Activated T-helper 17 cell treated with anti-CD3 and anti-CD28 coated beads, Interleukin-2, amount 50 U/mL, for 72 hours (primary cell): ENCODE results near the gene SYNPO2L. TPM values are rescaled to one million over a fixed set of nuclear protein-coding genes. Genes with fewer than 3 reads are reported as not detected.
"Not testable (repeated sequence)": the region's sequence is repeated elsewhere in the genome, so short reads cannot be mapped to it uniquely, and the experiment has no call there.

Experiments
- ATAC-seq: fragments of 150-1000 bp; cut with Tn5 transposase; replicated peaks from 2 replicates; pipeline ENCODE4 v1.10.0; 2021; ENCODE audit warnings: mild to moderate bottlenecking, moderate library complexity
- H3K27ac Mint-ChIP-seq: one replicate; pipeline ENCODE4 v1.8.0; 2022; ENCODE audit warnings: mixed read lengths
- H3K27me3 Mint-ChIP-seq: one replicate; pipeline ENCODE4 v1.8.0; 2022; ENCODE audit warnings: mixed read lengths
- H3K36me3 Mint-ChIP-seq: one replicate; pipeline ENCODE4 v1.8.0; 2022; ENCODE audit warnings: low read depth, mild to moderate bottlenecking, mixed read lengths
- H3K4me1 Mint-ChIP-seq: one replicate; pipeline ENCODE4 v1.8.0; 2022; ENCODE audit warnings: mixed read lengths
- H3K4me3 Mint-ChIP-seq: one replicate; pipeline ENCODE4 v1.8.0; 2022; ENCODE audit warnings: mild to moderate bottlenecking, mixed read lengths
- H3K9me3 Mint-ChIP-seq: one replicate; pipeline ENCODE4 v1.8.0; 2022; ENCODE audit warnings: mixed read lengths
- total RNA-seq, 2 donors: library from RNA; stranded (reverse); gene quantifications; one replicate each; pipeline ENCODE4 v1.2.3, GENCODE V29; 2022

The SYNPO2L gene
- total RNA-seq = not detected

DNA sequence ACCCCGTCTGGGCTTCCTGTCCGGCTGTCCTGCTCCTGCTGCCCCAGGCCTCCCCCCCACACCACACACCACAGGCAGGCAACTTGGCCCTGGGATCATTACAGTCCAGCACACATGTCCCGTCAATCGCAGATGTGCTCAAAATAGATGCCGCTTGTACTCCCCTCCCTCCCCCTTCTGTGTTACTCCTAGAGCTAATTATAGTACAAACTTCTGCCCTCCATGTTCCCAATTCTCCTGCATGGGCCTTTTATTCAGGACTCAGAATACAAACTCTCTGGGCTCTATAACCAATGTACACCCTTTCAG is at the start of gene SYNPO2L:
Gene SYNPO2L (minus strand): TSS at position 40 of the 309 bp plus-strand sequence. CDS start 107 bp downstream, outside the sequence.
- Mint-ChIP-seq H3K27ac (no peak within 1 kb of the TSS), H3K9me3 (no peaks in the 10 kb centered on the region), H3K4me1 (no peaks in the 10 kb centered on the region), H3K27me3 (no peaks in the 10 kb centered on the region), H3K4me3 (no peak within 1 kb of the TSS), H3K36me3 (no peaks in the 10 kb centered on the region)
- no peak for ATAC-seq

GRCh38 chr10:73703924-73704323 is 48.1 kb upstream of the SYNPO2L start:
- ATAC-seq, H3K4me1 Mint-ChIP-seq, H3K4me3 Mint-ChIP-seq, H3K27ac Mint-ChIP-seq, H3K9me3 Mint-ChIP-seq, H3K27me3 Mint-ChIP-seq: not testable (repeated sequence)
- peaks cover 49% of the 10 kb centered on the region for H3K36me3 Mint-ChIP-seq

- not testable (repeated sequence) for H3K27ac Mint-ChIP-seq, H3K4me1 Mint-ChIP-seq, H3K9me3 Mint-ChIP-seq, H3K4me3 Mint-ChIP-seq, H3K27me3 Mint-ChIP-seq, ATAC-seq
- peaks cover 37% of the 10 kb centered on the region for H3K36me3 Mint-ChIP-seq
Measured at GRCh38 chr10:73698819-73699218, 43.0 kb upstream of the SYNPO2L start.

DNA sequence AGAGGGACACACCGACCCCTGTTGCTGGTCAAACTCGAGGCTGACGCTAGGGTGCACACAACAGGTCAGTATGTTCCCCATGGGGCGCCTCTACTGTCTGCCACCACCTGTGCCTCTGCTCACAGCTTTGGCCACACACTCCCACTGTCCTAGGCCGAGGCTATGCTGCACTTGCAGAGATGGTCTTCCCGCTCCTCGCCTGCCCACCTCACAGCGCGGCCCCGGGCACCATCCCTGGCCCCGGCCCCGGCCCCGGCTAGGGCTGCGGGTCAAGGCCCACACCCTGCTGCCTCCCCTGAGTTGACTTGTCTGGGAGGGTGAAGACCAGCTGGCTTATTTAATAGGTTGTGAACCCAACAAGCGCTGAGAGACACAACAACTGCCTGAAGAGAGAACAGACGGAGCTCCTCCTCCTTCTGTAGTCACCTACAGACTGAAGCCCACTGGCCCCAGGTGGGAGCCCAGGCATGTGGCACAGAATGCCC is 41.9 kb upstream of the SYNPO2L start, which contains the start of gene AGAP5:
Gene AGAP5 (minus strand): TSS at position 435 of the 485 bp plus-strand sequence. CDS start 354 bp downstream, at position 81.
- not testable (repeated sequence) for H3K27ac Mint-ChIP-seq, H3K9me3 Mint-ChIP-seq, H3K4me1 Mint-ChIP-seq, H3K27me3 Mint-ChIP-seq, ATAC-seq, H3K4me3 Mint-ChIP-seq
- H3K36me3 Mint-ChIP-seq = peaks cover 37% of the 10 kb centered on the region

DNA sequence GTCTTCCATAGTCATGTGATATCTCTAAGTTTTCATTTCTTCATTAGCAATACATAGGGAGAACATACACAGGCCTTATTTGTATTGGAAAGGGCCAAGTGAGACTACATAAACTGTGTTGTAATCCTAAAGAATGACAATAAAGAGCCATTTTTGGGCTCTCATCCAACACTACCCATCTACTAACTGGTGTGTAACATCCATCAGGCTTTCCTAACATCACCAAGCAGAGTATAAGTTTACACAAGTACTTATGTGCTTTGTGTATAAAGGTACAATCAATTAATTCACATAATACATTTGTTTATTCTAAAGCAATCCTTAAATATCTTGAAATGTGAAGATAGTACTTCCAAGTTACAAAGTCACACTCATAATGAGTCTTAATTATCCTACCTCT is 39.5 kb upstream of the SYNPO2L start:
- H3K27ac Mint-ChIP-seq, H3K4me1 Mint-ChIP-seq, ATAC-seq, H3K9me3 Mint-ChIP-seq, H3K4me3 Mint-ChIP-seq, H3K27me3 Mint-ChIP-seq: not testable (repeated sequence)
- H3K36me3 Mint-ChIP-seq = peaks cover 28% of the 10 kb centered on the region

DNA sequence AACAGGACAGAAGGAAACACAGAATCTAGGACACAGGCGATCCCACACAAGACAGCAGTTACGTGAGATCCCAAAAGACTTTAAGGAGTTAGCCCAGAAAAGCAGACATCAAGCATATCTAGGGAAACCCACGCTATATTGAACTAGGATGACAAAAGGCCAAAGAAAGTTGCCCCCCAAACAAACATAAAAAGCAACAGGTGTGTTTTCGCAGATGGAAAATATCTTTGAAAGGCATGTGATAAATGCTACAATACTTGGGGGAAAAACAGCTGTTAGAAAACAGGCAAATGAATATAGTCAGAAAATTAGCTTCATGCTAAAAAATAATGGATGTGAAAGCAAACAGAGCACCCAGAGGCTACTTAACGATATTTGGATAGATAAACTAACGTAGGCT is 34.9 kb upstream of the SYNPO2L start:
- not testable (repeated sequence) for H3K27me3 Mint-ChIP-seq, H3K27ac Mint-ChIP-seq, ATAC-seq, H3K9me3 Mint-ChIP-seq, H3K4me3 Mint-ChIP-seq, H3K4me1 Mint-ChIP-seq
- peaks cover 34% of the 10 kb centered on the region for H3K36me3 Mint-ChIP-seq

DNA sequence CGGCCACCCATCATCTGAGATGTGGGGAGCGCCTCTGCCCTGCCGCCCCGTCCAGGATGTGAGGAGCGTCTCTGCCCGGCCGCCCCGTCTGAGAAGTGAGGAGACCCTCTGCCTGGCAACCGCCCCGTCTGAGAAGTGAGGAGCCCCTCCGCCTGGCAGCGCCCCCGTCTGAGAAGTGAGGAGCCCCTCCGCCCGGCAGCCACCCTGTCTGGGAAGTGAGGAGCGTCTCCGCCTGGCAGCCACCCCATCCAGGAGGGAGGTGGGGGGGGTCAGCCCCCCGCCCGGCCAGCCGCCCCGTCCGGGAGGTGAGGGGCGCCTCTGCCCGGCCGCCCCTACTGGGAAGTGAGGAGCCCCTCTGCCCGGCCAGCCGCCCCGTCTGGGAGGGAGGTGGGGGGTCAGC is 33.8 kb upstream of the SYNPO2L start:
- ATAC-seq, H3K9me3 Mint-ChIP-seq, H3K27me3 Mint-ChIP-seq, H3K27ac Mint-ChIP-seq, H3K4me3 Mint-ChIP-seq, H3K4me1 Mint-ChIP-seq: not testable (repeated sequence)
- H3K36me3 Mint-ChIP-seq = peaks cover 38% of the 10 kb centered on the region

DNA sequence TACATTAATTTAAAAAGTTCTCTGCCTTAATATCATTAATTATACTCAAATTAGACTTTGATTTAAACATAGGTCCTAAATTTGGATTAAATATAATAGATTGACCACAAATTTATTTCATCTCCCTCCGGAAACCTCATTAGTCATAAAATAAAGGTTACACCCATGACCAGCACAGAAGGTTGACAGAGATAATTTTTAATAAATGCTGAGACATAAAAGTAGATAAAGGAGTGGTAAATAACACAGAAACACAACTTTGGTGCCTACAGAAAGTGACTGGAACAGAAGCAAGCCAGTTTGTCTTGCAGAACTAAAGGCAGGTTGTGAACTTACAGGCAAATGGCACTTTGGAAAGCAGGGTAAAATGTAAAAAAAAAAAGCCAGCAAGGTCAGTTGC is 31.8 kb upstream of the SYNPO2L start:
- H3K4me3 Mint-ChIP-seq, H3K4me1 Mint-ChIP-seq, H3K27ac Mint-ChIP-seq, H3K9me3 Mint-ChIP-seq, H3K27me3 Mint-ChIP-seq, ATAC-seq: not testable (repeated sequence)
- H3K36me3 Mint-ChIP-seq = peaks cover 28% of the 10 kb centered on the region

- H3K27ac Mint-ChIP-seq, H3K9me3 Mint-ChIP-seq, H3K36me3 Mint-ChIP-seq, ATAC-seq, H3K4me1 Mint-ChIP-seq, H3K27me3 Mint-ChIP-seq, H3K4me3 Mint-ChIP-seq: not testable (repeated sequence)
Measured at GRCh38 chr10:73674546-73674945, 18.7 kb upstream of the SYNPO2L start.

- not testable (repeated sequence) for ATAC-seq, H3K9me3 Mint-ChIP-seq, H3K27me3 Mint-ChIP-seq, H3K4me1 Mint-ChIP-seq, H3K27ac Mint-ChIP-seq, H3K36me3 Mint-ChIP-seq, H3K4me3 Mint-ChIP-seq
Measured at GRCh38 chr10:73668378-73668777, 12.5 kb upstream of the SYNPO2L start.

DNA sequence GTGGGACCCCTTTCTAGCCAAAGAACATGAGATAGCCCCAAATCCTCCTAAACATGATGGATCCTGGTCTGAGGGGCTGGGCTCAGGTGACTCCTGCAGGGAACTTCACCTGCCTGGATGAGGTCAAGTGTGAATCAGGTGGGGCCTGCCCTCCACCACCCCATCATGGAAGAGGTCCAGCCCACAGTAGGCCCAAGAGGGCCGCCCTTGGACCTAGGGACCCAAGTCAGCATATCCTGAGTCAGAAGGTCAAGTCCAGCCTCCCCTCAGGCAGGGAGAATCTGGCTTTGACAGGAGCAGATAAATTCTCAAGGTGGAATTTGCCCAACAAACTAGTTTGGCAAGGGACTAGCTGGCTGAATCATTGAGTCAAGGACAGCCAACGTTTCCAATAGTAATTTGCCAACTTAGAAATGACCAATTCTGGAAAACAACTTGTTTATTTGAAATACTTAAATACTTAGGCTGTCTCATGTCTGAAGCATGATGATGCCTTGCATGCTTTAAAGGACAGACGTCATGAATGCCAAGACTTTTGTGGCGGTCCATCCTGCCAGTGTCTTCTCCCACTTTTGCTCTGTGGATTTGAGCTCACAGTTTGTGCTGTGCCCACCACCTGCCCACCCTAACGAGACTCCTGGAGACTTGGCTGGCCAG is 10.5 kb upstream of the SYNPO2L start:
- not testable (repeated sequence) for ATAC-seq

DNA sequence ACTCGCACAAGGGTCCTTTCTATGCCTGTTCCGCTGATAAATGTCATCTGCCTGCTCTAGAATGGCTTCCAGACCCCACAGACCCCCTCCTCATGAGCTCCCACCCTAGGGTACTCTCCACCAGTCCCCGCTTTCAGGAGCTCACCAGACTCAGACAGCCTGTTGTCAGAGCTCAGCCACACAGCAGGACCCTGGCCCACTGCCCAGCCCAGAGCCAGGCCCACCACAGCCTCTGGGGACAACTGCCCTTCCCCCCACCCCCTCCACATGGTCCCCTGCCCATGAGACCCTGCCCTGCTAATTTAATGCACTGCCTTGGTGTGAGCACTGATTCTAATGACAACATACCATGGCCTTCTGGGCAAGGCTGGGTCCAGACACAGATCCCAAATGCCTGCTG is 9.8 kb upstream of the SYNPO2L start:
- not testable (repeated sequence) for H3K27me3 Mint-ChIP-seq, H3K9me3 Mint-ChIP-seq, H3K4me1 Mint-ChIP-seq, H3K4me3 Mint-ChIP-seq, H3K27ac Mint-ChIP-seq, ATAC-seq, H3K36me3 Mint-ChIP-seq

More for the DNA sequence above, 10.5 kb upstream of the SYNPO2L start:
- not testable (repeated sequence) for H3K4me3 Mint-ChIP-seq, H3K27me3 Mint-ChIP-seq, H3K9me3 Mint-ChIP-seq, H3K27ac Mint-ChIP-seq, H3K36me3 Mint-ChIP-seq, H3K4me1 Mint-ChIP-seq

GRCh38 chr10:73664156-73665040 is 8.6 kb upstream of the SYNPO2L start:
- H3K4me1 Mint-ChIP-seq, H3K36me3 Mint-ChIP-seq, H3K27ac Mint-ChIP-seq, H3K9me3 Mint-ChIP-seq, ATAC-seq, H3K4me3 Mint-ChIP-seq, H3K27me3 Mint-ChIP-seq: not testable (repeated sequence)

GRCh38 chr10:73663621-73664020 is 7.8 kb upstream of the SYNPO2L start:
- H3K9me3 Mint-ChIP-seq, ATAC-seq, H3K36me3 Mint-ChIP-seq, H3K27me3 Mint-ChIP-seq, H3K4me1 Mint-ChIP-seq, H3K4me3 Mint-ChIP-seq, H3K27ac Mint-ChIP-seq: not testable (repeated sequence)

GRCh38 chr10:73662705-73663104 is 6.9 kb upstream of the SYNPO2L start:
- not testable (repeated sequence) for H3K4me3 Mint-ChIP-seq, H3K9me3 Mint-ChIP-seq, H3K27me3 Mint-ChIP-seq, H3K4me1 Mint-ChIP-seq, ATAC-seq, H3K27ac Mint-ChIP-seq, H3K36me3 Mint-ChIP-seq
